TTC549 (cell line): ENCODE measurements around the gene BPTF.
"Not testable (repeated sequence)": the region's sequence is repeated elsewhere in the genome, so short reads cannot be mapped to it uniquely, and the experiment has no call there.

Source experiments
- FAIRE-seq: peaks from 2 replicates; lab custom pipeline; 2012; peaks lifted over from hg19 to GRCh38; lab: Jason Lieb, UNC

BPTF gene

DNA sequence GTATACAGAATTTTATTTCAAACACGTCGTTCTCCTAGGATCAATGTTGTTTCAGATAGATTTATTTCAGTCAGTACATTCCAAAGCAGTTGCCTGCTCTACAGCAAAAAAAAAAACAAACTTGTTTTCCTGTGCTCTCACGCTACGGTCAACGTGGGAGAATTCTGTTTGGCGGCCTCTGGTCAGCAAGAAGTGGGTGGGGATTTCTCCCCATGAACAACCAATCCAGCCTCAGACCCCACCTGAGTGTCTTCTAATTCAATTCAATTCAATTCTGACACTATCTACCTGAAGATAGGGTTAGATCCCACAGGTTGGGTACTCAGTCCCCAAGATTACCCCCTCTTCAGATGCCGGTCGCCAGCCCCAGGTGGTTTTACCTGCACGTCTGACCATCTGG lies 148.9 kb downstream of the BPTF start:
- no peak for FAIRE-seq

DNA sequence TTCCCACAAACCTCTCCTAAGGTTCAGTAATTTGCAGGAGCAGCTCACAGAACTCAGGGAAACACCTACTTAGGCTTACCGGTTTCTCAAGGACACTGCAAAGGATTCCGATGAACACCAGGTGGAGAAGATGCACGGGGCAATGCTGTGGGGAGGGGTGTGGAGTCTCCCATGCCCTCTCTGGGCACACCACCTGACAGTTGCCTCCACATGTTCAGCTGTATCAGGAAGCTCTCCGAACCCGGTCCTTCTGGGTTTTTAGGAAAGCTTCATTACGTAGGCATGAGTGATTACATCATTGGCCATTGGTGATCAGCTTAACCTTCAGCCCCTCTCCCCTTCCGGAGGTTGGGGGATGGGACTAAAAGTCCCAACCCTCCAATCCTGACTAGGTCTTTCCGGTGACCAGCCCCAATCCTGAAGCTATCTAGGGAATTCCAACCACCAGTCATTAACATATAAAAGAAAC lies 149.3 kb downstream of the BPTF start:
- FAIRE-seq, result no peak

GRCh38 chr17:67976306-67976705 lies 151.0 kb downstream of the BPTF start:
- not testable (repeated sequence) for FAIRE-seq

- FAIRE-seq, result no peak
Observed at GRCh38 chr17:67980456-67980855, 155.2 kb downstream of the BPTF start.

DNA sequence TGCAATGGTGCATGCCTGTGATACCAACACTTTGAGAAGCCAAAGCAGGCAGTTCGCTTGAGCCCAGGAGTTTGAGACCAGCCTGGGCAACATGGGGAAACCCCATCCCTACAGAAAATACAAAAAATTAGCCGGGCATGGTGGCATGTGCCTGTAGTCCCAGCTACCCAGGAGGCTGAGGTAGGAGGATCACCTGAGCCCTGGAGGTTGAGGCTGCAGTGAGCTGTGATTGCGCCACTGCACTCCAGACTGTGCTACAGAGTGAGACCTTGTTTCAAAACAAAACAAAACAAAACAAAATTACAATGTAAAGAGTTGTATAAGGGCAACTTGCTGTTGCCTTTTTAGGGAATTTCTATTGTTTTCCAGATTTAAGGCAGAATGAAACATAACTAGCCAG lies 155.6 kb downstream of the BPTF start:
- not testable (repeated sequence) for FAIRE-seq

DNA sequence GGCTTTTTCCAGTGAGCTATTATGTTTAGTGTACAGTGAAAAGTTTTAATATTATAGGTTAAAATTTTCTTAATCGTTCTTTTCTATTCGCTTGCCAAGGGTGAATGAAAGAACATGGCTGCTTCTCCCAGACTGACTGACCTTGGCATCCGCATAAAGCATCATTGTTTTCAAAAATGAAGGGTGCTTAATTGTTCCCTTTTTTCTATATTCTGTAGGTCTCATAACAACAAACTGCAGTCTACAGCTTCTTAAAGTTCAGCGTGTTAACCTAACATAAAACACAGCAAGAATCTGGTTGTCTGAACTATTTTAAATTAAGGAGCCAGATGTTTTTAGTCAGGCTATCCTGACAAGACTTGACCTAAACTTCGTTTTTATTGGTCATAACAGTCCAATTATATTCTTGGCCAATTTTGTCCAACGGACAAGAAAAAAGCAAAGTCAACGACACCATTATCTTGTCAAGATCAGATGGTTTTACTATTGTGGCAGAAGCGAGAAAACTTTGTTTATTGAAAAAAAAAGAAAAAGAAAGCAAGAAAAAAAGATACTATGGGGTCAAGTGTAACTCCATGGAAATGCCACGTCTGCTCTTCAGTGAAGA lies 156.8 kb downstream of the BPTF start:
- no peak for FAIRE-seq

DNA sequence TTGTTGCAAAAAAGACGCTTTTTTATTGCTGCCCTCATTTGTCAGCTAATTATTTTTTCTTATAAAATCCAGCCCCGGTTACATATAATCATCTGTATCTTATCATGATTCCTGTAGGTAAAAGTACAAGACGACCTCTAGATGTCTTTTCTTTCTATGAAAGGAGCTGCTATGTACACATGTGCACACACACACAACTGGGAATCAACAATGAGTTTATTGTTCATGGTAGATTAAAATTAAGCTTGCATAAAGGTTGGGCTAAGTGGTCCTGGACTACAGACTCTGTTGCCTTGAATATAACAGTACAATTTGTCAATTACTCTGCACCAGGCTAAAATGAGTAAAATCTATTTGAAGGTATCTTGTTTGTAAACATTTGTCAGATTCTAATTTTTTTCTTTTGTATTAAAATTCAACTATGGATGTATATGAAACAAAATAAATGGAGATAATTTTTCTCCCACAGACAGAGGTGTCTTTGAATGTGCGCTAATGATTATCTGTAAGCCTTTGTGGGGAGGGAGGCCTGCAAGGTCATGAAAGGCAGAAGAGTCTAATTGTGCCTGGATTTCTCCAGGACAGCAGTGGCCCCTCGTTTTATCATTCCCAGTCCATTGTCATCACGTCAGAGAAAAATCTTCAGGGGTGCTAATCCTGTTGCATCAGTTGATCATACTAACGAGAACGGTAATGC lies 157.5 kb downstream of the BPTF start:
- FAIRE-seq, result no peak

GRCh38 chr17:67983383-67983688 lies 158.0 kb downstream of the BPTF start:
- FAIRE-seq, result no peak

GRCh38 chr17:67990909-67991308 lies 165.6 kb downstream of the BPTF start:
- no peak for FAIRE-seq

GRCh38 chr17:67992548-67993152 lies 167.3 kb downstream of the BPTF start:
- no peak for FAIRE-seq

GRCh38 chr17:67993153-67993997 lies 168.1 kb downstream of the BPTF start:
- no peak for FAIRE-seq

- no peak for FAIRE-seq
Observed at GRCh38 chr17:67993998-67994361, 168.7 kb downstream of the BPTF start.

GRCh38 chr17:67994817-67995569 lies 169.7 kb downstream of the BPTF start:
- FAIRE-seq, result no peak

GRCh38 chr17:67995570-67996263 lies 170.4 kb downstream of the BPTF start:
- FAIRE-seq, result no peak

GRCh38 chr17:67996301-67997171 lies 171.2 kb downstream of the BPTF start, which contains the start of gene C17orf58:
Gene C17orf58 (minus strand): TSS chr17:67996469. CDS start chr17:67996198, 271 bp downstream.
- not testable (repeated sequence) for FAIRE-seq

- no peak for FAIRE-seq
Observed at GRCh38 chr17:67998466-67998865, 173.2 kb downstream of the BPTF start.

DNA sequence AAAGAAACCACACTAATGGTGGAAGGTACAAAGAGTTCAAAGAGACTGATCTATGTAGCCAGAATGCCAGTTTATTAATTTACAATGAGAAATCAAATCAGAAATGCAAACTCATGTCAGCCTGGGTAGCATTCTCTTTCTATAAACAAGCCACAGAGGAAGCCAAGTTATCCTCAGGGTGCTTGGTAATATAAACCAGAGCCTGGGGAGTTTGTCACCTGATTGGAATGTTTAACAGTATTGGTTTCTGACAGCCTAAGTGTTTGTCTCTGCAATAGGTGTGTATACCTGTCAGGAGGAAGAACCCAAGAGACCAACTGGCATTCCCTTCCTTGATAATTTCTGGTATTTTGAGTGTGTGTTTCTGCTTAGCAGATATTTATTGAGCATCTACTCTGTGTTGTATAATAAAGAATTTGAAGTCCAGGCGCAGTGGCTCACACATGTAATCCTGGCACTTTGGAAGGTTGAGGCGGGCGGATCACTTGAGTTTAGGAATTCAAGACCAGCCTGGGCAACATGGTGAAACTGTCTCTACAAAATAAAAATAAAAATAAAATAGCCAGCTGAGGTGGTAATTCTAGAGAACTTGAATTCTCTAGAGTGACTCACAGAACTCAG lies 174.1 kb downstream of the BPTF start:
- FAIRE-seq, result no peak

DNA sequence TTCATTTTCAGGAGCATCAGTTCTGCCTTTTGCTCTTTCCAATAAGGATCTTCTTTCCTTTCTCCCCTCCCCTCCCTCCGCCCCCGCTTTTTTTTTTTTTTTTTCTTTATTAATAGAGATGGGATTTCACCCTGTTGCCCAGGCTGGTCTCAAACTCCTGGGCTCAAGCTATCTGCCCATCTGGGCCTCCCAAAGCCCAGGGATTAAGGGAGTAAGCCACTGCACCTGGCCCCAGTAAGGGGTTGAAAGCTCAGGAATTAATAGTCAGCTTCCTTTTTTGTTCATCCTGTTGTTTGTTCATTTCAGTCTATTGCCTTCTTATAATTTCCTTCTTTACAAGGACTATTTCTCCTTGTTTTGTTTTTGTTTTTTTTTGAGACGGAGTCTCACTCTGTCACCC lies 178.9 kb downstream of the BPTF start:
- no peak for FAIRE-seq

GRCh38 chr17:68006797-68007196 lies 181.5 kb downstream of the BPTF start:
- FAIRE-seq, result no peak

GRCh38 chr17:68011199-68011665 lies 185.9 kb downstream of the BPTF start:
- FAIRE-seq, result no peak
